Esophagus muscularis mucosa (tissue), 4 donors: Measurements from ENCODE around the gene SLC2A13. TPM values are rescaled to one million over a fixed set of nuclear protein-coding genes. Genes with fewer than 3 reads are reported as not detected.

ENCODE experiments used
- DNase-seq: peaks from one replicate; pipeline ENCODE4 v3.0.0-alpha.2; 2017; ENCODE audit errors: extremely low spot score
- H3K27ac ChIP-seq, 4 donors: fragments of 200-600 bp; sonication (generic); replicated peaks in 1 of 4; 1 replicate in 3 of 4; 2 replicates in 1 of 4; pipeline ENCODE4 v1.5.1; 2016 to 2019; ENCODE audit warnings: mild to moderate bottlenecking in 1 of 4
- H3K27me3 ChIP-seq, 4 donors: fragments of 200-600 bp; sonication (generic); one replicate each; pipeline versions ENCODE4 v1.5.1 to v1.6.0; 2016 to 2019
- H3K36me3 ChIP-seq, 4 donors: fragments of 200-600 bp; sonication (generic); one replicate each; pipeline ENCODE4 v1.5.1; 2016 to 2019
- H3K4me1 ChIP-seq, 4 donors: fragments of 200-600 bp; sonication (generic); one replicate each; pipeline ENCODE4 v1.5.1; 2016 to 2019
- H3K4me3 ChIP-seq, 4 donors: fragments of 200-600 bp; sonication (generic); 1 replicate in 2 of 4; 2 replicates in 2 of 4; pipeline ENCODE4 v1.5.1; 2016 to 2019; ENCODE audit warnings: mild to moderate bottlenecking in 4 of 4, moderate library complexity in 1 of 4
- H3K9me3 ChIP-seq, 4 donors: fragments of 200-600 bp; sonication (generic); 1 replicate in 3 of 4; 2 replicates in 1 of 4; pipeline ENCODE4 v1.5.1; 2016 to 2019
- EP300 ChIP-seq: sonication (generic); formaldehyde crosslinking; IDR thresholded peaks from one replicate; pipeline ENCODE4 v1.6.1; 2017; ENCODE audit warnings: antibody characterized with exemption
- POLR2A ChIP-seq: fragments of 450-650 bp; IDR thresholded peaks from one replicate; pipeline ENCODE4 v1.6.1; 2017; ENCODE audit warnings: antibody characterized with exemption, moderate library complexity, mild to moderate bottlenecking, low read depth
- POLR2AphosphoS5 ChIP-seq, 2 donors: sonication (generic); formaldehyde crosslinking; IDR thresholded peaks; one replicate each; pipeline ENCODE4 v1.6.1; 2017; ENCODE audit warnings: antibody characterized with exemption in 2 of 2
- WGBS: methylation state at CpG from one replicate; pipeline ENCODE4 v1.1.5; 2018; 5-methylcytosine and 5-hydroxymethylcytosine counted together
- intact Hi-C: fragments of 100-400 bp; cut with DNase I; formaldehyde crosslinking; loops from one replicate; pipeline ENCODE4 v1.15.1; 2023
- total RNA-seq, 4 donors: library from RNA; depleted of rRNA; stranded (reverse); fragments of >200 nt; gene quantifications; one replicate each; pipeline versions ENCODE4 v1.1.0 to v1.2.1, GENCODE V29; 2016
- TF ChIP-seq, protein P1 (sequence below), 3 experiments: fragments of 200-600 bp in 2 of 3; fragments of 450-650 bp in 1 of 3; sonication (generic) in 2 of 3; IDR thresholded peaks; one replicate each; pipeline ENCODE4 v1.5.1; 2017 to 2019; ENCODE audit warnings: antibody characterized with exemption in 3 of 3, mild to moderate bottlenecking in 2 of 3, moderate library complexity in 1 of 3

Gene SLC2A13
- total RNA-seq, 4 donors from 2014 or later: 19.6 to 25.7 (median 21.4) TPM

- TF ChIP-seq POLR2AphosphoS5 (IDR thresholded peaks at IDR 0.05) (no peak), POLR2A (no peak), EP300 (no peak)
- TF ChIP-seq, protein P1, sequence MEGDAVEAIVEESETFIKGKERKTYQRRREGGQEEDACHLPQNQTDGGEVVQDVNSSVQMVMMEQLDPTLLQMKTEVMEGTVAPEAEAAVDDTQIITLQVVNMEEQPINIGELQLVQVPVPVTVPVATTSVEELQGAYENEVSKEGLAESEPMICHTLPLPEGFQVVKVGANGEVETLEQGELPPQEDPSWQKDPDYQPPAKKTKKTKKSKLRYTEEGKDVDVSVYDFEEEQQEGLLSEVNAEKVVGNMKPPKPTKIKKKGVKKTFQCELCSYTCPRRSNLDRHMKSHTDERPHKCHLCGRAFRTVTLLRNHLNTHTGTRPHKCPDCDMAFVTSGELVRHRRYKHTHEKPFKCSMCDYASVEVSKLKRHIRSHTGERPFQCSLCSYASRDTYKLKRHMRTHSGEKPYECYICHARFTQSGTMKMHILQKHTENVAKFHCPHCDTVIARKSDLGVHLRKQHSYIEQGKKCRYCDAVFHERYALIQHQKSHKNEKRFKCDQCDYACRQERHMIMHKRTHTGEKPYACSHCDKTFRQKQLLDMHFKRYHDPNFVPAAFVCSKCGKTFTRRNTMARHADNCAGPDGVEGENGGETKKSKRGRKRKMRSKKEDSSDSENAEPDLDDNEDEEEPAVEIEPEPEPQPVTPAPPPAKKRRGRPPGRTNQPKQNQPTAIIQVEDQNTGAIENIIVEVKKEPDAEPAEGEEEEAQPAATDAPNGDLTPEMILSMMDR (IDR thresholded peaks at IDR 0.05): no peak
- Histone ChIP-seq H3K27me3 (no peaks in the 10 kb centered on the region), H3K27ac (no peak overlapping the region), H3K4me1 (no peaks in the 10 kb centered on the region), H3K36me3 (peaks cover 0 to 3% (median 0%) of the 10 kb centered on the region in 4 donors), H3K4me3 (no peak overlapping the region), H3K9me3 (no peaks in the 10 kb centered on the region)
- DNase-seq: no peak
- WGBS: 72% methylated on average over 3 of the region's 3 CpGs
- intact Hi-C loops: no loop called here
Measured at GRCh38 chr12:39824505-39825212, 281.2 kb downstream of the SLC2A13 start.

GRCh38 chr12:39816671-39817185 is 289.2 kb downstream of the SLC2A13 start:
- H3K27me3 ChIP-seq: no peaks in the 10 kb centered on the region
- intact Hi-C loops: no loop called here
- no peak for TF ChIP-seq EP300
- TF ChIP-seq POLR2A: no peak
- TF ChIP-seq, protein P1 (IDR thresholded peaks at IDR 0.05): no peak
- TF ChIP-seq POLR2AphosphoS5 (IDR thresholded peaks at IDR 0.05): no peak
- H3K27ac ChIP-seq: no peak overlapping the region
- no peak for DNase-seq
- no peak overlapping the region for H3K4me3 ChIP-seq
- H3K9me3 ChIP-seq: no peaks in the 10 kb centered on the region
- peaks cover 0 to 5% (median 0%) of the 10 kb centered on the region in 4 donors for H3K36me3 ChIP-seq
- H3K4me1 ChIP-seq: no peaks in the 10 kb centered on the region

DNA sequence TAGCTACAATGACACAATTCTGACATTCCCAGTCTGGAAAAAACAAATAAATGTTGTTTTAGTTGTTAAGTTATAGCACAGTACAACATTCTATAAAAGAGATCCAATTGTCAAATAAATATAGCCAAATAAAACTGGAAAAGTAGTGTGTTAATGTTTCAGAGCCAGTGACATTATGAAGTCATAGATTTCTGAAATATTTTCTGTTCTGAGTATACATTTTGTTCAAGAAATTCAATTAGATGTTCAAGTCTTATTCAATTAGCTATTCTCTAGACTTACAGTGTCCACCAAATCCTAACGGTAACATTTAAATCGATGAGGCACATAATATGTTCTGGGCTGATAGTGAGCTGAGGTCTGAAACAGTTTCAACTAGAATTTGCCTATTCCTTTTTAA is 290.1 kb downstream of the SLC2A13 start:
- intact Hi-C loops: no loop called here
- Histone ChIP-seq H3K4me3 (no peak overlapping the region), H3K9me3 (no peaks in the 10 kb centered on the region), H3K4me1 (no peaks in the 10 kb centered on the region), H3K27me3 (no peaks in the 10 kb centered on the region), H3K36me3 (peaks cover 0 to 5% (median 0%) of the 10 kb centered on the region in 4 donors), H3K27ac (no peak overlapping the region)
- no peak for DNase-seq
- 85% methylated on average over 2 of the region's 2 CpGs for WGBS
- TF ChIP-seq POLR2AphosphoS5 (IDR thresholded peaks at IDR 0.05): no peak
- TF ChIP-seq, protein P1 (IDR thresholded peaks at IDR 0.05): no peak
- no peak for TF ChIP-seq POLR2A
- no peak for TF ChIP-seq EP300

- DNase-seq: no peak
- H3K9me3 ChIP-seq: peaks cover 0 to 3% (median 0%) of the 10 kb centered on the region in 4 donors
- no peaks in the 10 kb centered on the region for H3K4me1 ChIP-seq
- intact Hi-C loops: no loop called here
- H3K27me3 ChIP-seq: no peaks in the 10 kb centered on the region
- TF ChIP-seq EP300: no peak
- TF ChIP-seq POLR2AphosphoS5 (IDR thresholded peaks at IDR 0.05): no peak
- TF ChIP-seq POLR2A: no peak
- TF ChIP-seq, protein P1 (IDR thresholded peaks at IDR 0.05): no peak
- WGBS: 68% methylated on average over 2 of the region's 2 CpGs
- no peak overlapping the region for H3K27ac ChIP-seq
- no peak overlapping the region for H3K4me3 ChIP-seq
- peaks cover 0 to 5% (median 0%) of the 10 kb centered on the region in 4 donors for H3K36me3 ChIP-seq
Measured at GRCh38 chr12:39814626-39815025, 291.3 kb downstream of the SLC2A13 start.
